Vagina (tissue), 2 donors: Measurements from ENCODE around the gene CD200R1.

ENCODE experiments used
- POLR2AphosphoS5 ChIP-seq, 2 donors: sonication (generic); formaldehyde crosslinking; IDR thresholded peaks; one replicate each; pipeline ENCODE4 v1.9.0; 2017; ENCODE audit warnings: antibody characterized with exemption in 2 of 2, mild to moderate bottlenecking in 2 of 2, low read depth in 1 of 2; ENCODE audit not compliant: insufficient read depth in 1 of 2
- TF ChIP-seq, protein P1 (sequence below), 3 experiments: fragments of 450-650 bp in 2 of 3; fragments of 200-600 bp in 1 of 3; sonication (generic) in 1 of 3; IDR thresholded peaks; one replicate each; pipeline ENCODE4 v1.5.1; 2017 to 2019; ENCODE audit warnings: antibody characterized with exemption in 3 of 3, mild to moderate bottlenecking in 2 of 3, moderate library complexity in 2 of 3

DNA sequence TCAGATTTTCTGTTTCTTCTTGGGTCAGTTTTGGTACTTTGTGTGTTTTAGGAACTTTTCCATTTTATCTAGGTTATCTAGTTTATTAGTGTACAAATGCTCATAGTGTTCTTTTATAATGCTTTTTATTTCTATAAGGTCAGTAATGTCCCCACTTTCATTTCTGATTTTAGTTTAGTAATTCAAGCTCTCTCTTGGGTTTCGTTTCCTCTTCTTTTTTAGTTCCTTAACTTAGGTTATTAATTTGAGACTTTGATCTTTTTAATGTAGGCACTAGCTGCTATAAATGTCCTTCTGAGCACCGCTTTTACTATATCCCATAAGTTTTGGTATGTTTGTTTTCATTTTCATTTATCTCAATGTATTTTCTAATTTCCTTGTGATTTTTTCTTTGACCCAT lies 101.3 kb downstream of the CD200R1 start:
- TF ChIP-seq, protein P1, sequence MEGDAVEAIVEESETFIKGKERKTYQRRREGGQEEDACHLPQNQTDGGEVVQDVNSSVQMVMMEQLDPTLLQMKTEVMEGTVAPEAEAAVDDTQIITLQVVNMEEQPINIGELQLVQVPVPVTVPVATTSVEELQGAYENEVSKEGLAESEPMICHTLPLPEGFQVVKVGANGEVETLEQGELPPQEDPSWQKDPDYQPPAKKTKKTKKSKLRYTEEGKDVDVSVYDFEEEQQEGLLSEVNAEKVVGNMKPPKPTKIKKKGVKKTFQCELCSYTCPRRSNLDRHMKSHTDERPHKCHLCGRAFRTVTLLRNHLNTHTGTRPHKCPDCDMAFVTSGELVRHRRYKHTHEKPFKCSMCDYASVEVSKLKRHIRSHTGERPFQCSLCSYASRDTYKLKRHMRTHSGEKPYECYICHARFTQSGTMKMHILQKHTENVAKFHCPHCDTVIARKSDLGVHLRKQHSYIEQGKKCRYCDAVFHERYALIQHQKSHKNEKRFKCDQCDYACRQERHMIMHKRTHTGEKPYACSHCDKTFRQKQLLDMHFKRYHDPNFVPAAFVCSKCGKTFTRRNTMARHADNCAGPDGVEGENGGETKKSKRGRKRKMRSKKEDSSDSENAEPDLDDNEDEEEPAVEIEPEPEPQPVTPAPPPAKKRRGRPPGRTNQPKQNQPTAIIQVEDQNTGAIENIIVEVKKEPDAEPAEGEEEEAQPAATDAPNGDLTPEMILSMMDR (IDR thresholded peaks at IDR 0.05), result no peak
- no peak for TF ChIP-seq POLR2AphosphoS5 (IDR thresholded peaks at IDR 0.05; ENCODE audit: insufficient read depth in 1 of 2, low read depth in 1 of 2)
